Osteocyte (in vitro differentiated cells): ENCODE results near the gene SEC23A. TPM values are rescaled to one million over a fixed set of nuclear protein-coding genes. Genes with fewer than 3 reads are reported as not detected.
"Not testable (repeated sequence)": the region's sequence is repeated elsewhere in the genome, so short reads cannot be mapped to it uniquely, and the experiment has no call there.

Source experiments
- DNase-seq: peaks from one replicate; pipeline ENCODE4 v3.0.0; 2021; ENCODE audit warnings: mixed read lengths; ENCODE audit not compliant: unreplicated experiment; ENCODE audit errors: extremely low spot score
- H3K27ac Mint-ChIP-seq: one replicate; pipeline ENCODE4 v1.8.0; 2021; ENCODE audit warnings: mild to moderate bottlenecking, mixed read lengths; ENCODE audit not compliant: unreplicated experiment
- H3K27me3 Mint-ChIP-seq: one replicate; pipeline ENCODE4 v1.8.0; 2021; ENCODE audit warnings: mixed read lengths; ENCODE audit not compliant: unreplicated experiment
- H3K36me3 Mint-ChIP-seq: one replicate; pipeline ENCODE4 v1.8.0; 2021; ENCODE audit warnings: mixed read lengths; ENCODE audit not compliant: unreplicated experiment
- H3K4me1 Mint-ChIP-seq: one replicate; pipeline ENCODE4 v1.8.0; 2021; ENCODE audit warnings: mixed read lengths; ENCODE audit not compliant: unreplicated experiment
- H3K4me3 Mint-ChIP-seq: one replicate; pipeline ENCODE4 v1.8.0; 2021; ENCODE audit warnings: mild to moderate bottlenecking, moderate library complexity, mixed read lengths; ENCODE audit not compliant: unreplicated experiment
- H3K9me3 Mint-ChIP-seq: one replicate; pipeline ENCODE4 v1.8.0; 2021; ENCODE audit warnings: mixed read lengths; ENCODE audit not compliant: unreplicated experiment
- CTCF ChIP-seq: fragments of 200-600 bp; sonication (generic); IDR thresholded peaks from 2 replicates; pipeline ENCODE4 v1.5.0; 2021; ENCODE audit warnings: antibody characterized with exemption, mild to moderate bottlenecking, moderate library complexity
- total RNA-seq: library from RNA; stranded (reverse); gene quantifications from 2 replicates; pipeline ENCODE4 v1.2.1, GENCODE V29; 2021

Gene SEC23A
- total RNA-seq, 1 donor from 2014 or later: 169 TPM

DNA sequence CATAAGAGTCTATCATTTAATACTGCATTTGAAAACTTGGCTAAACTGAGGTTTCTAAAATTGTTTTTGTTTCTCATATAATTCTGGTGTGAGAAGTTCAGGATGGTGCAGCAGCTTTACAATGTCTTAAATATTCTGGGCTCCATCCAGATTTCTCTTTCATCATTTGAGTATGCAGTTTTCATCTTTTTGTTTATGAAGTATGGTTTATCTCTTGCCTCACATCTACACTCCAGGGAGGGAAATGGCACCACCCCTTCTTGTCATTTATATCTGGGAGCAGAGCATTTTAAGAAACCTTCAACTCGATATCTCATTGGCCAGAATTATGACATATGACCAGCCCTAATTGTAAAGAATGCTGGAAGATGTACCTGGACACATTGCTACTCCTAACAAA, 35.4 kb upstream of the SEC23A start:
- Mint-ChIP-seq H3K4me3 (no peak overlapping the region), H3K27me3 (no peaks in the 10 kb centered on the region), H3K4me1 (no peaks in the 10 kb centered on the region), H3K36me3 (peaks cover 29% of the 10 kb centered on the region), H3K27ac (no peak overlapping the region), H3K9me3 (no peaks in the 10 kb centered on the region)
- TF ChIP-seq CTCF: no peak
- no peak for DNase-seq

DNA sequence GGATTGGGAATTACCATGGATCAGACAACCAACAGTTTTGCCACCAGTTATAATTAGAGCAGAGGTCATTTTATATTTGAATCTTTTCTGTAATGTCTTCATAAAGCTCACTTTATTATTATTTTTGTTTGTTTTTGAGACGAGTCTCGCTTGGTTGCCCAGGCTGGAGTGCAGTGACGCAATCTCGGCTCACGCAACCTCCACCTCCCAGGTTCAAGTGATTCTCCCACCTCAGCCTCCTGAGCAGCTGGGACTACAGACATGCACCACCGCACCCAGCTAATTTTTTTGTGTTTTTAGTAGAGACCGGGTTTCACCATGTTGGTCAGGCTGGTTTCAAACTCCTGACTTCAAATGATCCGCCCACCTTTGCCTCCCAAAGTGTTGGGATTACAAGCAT, 34.8 kb upstream of the SEC23A start:
- H3K36me3 Mint-ChIP-seq: peaks cover 28% of the 10 kb centered on the region
- H3K27me3 Mint-ChIP-seq, H3K4me3 Mint-ChIP-seq, H3K9me3 Mint-ChIP-seq, DNase-seq, H3K27ac Mint-ChIP-seq, H3K4me1 Mint-ChIP-seq: not testable (repeated sequence)

GRCh38 chr14:39122330-39123138, 19.5 kb upstream of the SEC23A start:
- H3K4me3 Mint-ChIP-seq: no peak overlapping the region
- H3K27ac Mint-ChIP-seq: no peak overlapping the region
- H3K9me3 Mint-ChIP-seq: no peaks in the 10 kb centered on the region
- no peaks in the 10 kb centered on the region for H3K4me1 Mint-ChIP-seq
- peaks cover 22% of the 10 kb centered on the region for H3K36me3 Mint-ChIP-seq
- no peak for TF ChIP-seq CTCF
- H3K27me3 Mint-ChIP-seq: no peaks in the 10 kb centered on the region
- no peak for DNase-seq

- Mint-ChIP-seq H3K27me3 (no peaks in the 10 kb centered on the region), H3K36me3 (peaks cover 2% of the 10 kb centered on the region), H3K4me3 (peak within 1 kb of the TSS; percentile 88), H3K4me1 (peaks cover 15% of the 10 kb centered on the region), H3K9me3 (no peaks in the 10 kb centered on the region), H3K27ac (peak within 1 kb of the TSS; percentile 91)
- no peak for TF ChIP-seq CTCF
- peak; percentile 97 for DNase-seq
These were observed 11.2 kb upstream of the SEC23A start, which contains the start of gene GEMIN2 for GRCh38 chr14:39114073-39114838. TSS of gene GEMIN2 (plus strand) at chr14:39114323. CDS start at chr14:39114339, 16 bp downstream.

DNA sequence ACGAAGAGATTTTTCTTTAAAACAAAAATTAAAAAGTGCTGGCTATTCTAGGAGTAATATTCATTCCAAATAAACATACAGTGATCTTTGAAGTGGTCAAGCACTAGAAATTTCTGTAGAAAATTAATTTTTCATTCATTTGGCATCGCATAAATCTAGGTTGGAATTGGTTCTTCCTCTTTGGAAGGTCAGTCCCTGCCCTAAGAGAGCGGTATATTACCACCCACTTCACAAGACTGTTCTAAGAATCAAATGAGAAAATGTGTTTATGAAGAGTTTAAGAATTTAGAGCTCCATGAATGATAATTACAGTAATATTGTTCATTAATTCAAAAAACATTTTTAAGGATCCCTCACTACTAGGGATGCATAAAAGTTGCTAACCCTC, 10.6 kb upstream of the SEC23A start:
- peak overlapping the region; percentile 91 for H3K27ac Mint-ChIP-seq
- peaks cover 15% of the 10 kb centered on the region for H3K4me1 Mint-ChIP-seq
- H3K4me3 Mint-ChIP-seq: peak overlapping the region; percentile 88
- no peaks in the 10 kb centered on the region for H3K9me3 Mint-ChIP-seq
- H3K36me3 Mint-ChIP-seq: no peaks in the 10 kb centered on the region
- TF ChIP-seq CTCF: no peak
- no peak for DNase-seq
- no peaks in the 10 kb centered on the region for H3K27me3 Mint-ChIP-seq
